A549 (cell line): ENCODE measurements around the gene IGF2. TPM values are rescaled to one million over a fixed set of nuclear protein-coding genes. Genes with fewer than 3 reads are reported as not detected.

Source experiments
- CHD2 ChIP-seq: fragments of 150-350 bp; IDR thresholded peaks from 2 replicates; pipeline ENCODE4 v1.6.1; 2014; ENCODE audit warnings: low read length; ENCODE audit not compliant: partially characterized antibody
- EHMT2 ChIP-seq: fragments of 200-600 bp; sonication (generic); IDR thresholded peaks from 2 replicates; pipeline ENCODE4 v1.6.1; 2016; ENCODE audit warnings: antibody characterized with exemption, low read depth, mild to moderate bottlenecking, moderate library complexity
- PBX3 ChIP-seq: IDR thresholded peaks from 2 replicates; pipeline ENCODE4 v1.6.1; 2012
- REST ChIP-seq: fragments of 200-600 bp; sonication (generic); IDR thresholded peaks from 2 replicates; pipeline ENCODE4 v1.6.1; 2016; ENCODE audit warnings: antibody characterized with exemption, mild to moderate bottlenecking, moderate library complexity
- TFCP2L1 ChIP-seq: fragments of 250-450 bp; sonication (Bioruptor Pico); IDR thresholded peaks from 2 replicates; pipeline ENCODE4 v1.5.0; 2021; ENCODE audit warnings: mild to moderate bottlenecking
- polyA plus RNA-seq, 4 experiments: library from polyadenylated mRNA; depleted of rRNA in 3 of 4; stranded (reverse); fragments of >200 nt; fragmentation: RNase III in 1 of 4; extraction: RNeasy Plus Mini Kit Qiagen cat#74134 plus additional on column Dnase treatment in 1 of 4; gene quantifications; 2 replicates in 3 of 4; 3 replicates in 1 of 4; pipeline ENCODE4 v1.2.3, GENCODE V29; 2011 to 2017
- small RNA-seq, 6 experiments: library from RNA; depleted of rRNA; stranded (forward); fragments of <200 nt; gene quantifications; one replicate each; pipeline ENCODE3, GENCODE V24; 2012

The IGF2 gene
- polyA plus RNA-seq, 2 of the 4 experiments (the other 2 are of a cell fraction) = 2.0 to 2.9 TPM

- TF ChIP-seq REST = no peak
- TF ChIP-seq TFCP2L1 (CRISPR knock-in tag) = no peak
- no peak for TF ChIP-seq CHD2
- TF ChIP-seq PBX3 = no peak
- TF ChIP-seq EHMT2 = no peak
- TF ChIP-seq, all 56 proteins: peak for 0
Measured at GRCh38 chr11:2084721-2085120, 54.5 kb downstream of the IGF2 start (continued).

Small RNA genes within 50 kb of the gene (small RNA-seq; reads per million reads assigned to genes)
- gene MIR4686 (0 reads per million in 6 experiments), gene MIR483 (0 to 1.4 (median 0) reads per million in 6 experiments)

Other genes starting within 250 kb of the IGF2 start
- not detected in 2 replicates for gene PRR33, start 247.5 kb downstream of the IGF2 start, polyA plus RNA-seq (2011; rRNA removed)
- gene PRR33, start 247.5 kb downstream of the IGF2 start, polyA plus RNA-seq (2017; fragmentation: RNase III; extraction: RNeasy Plus Mini Kit Qiagen cat#74134 plus additional on column Dnase treatment) = not detected in 3 replicates
- gene TNNT3, start 219.7 kb downstream of the IGF2 start, polyA plus RNA-seq (2011; rRNA removed) = not detected in 2 replicates
- gene TNNT3, start 219.7 kb downstream of the IGF2 start, polyA plus RNA-seq (2017; fragmentation: RNase III; extraction: RNeasy Plus Mini Kit Qiagen cat#74134 plus additional on column Dnase treatment) = 0.15 TPM in 1 of 3 replicates, not detected in the others
- 60.0 and 77.7 TPM in 2 replicates for gene MRPL23, start 192.1 kb downstream of the IGF2 start, polyA plus RNA-seq (2011; rRNA removed)
- 151 to 160 TPM (median 160 TPM) in 3 replicates for gene MRPL23, start 192.1 kb downstream of the IGF2 start, polyA plus RNA-seq (2017; fragmentation: RNase III; extraction: RNeasy Plus Mini Kit Qiagen cat#74134 plus additional on column Dnase treatment)
- gene H19, start 141.5 kb downstream of the IGF2 start, polyA plus RNA-seq (2011; rRNA removed) = 37.1 and 49.1 TPM in 2 replicates
- 16.6 to 22.5 TPM (median 19.2 TPM) in 3 replicates for gene H19, start 141.5 kb downstream of the IGF2 start, polyA plus RNA-seq (2017; fragmentation: RNase III; extraction: RNeasy Plus Mini Kit Qiagen cat#74134 plus additional on column Dnase treatment)
- gene INS, start 21.8 kb upstream of the IGF2 start, polyA plus RNA-seq (2011; rRNA removed) = not detected in 2 replicates
- gene INS, start 21.8 kb upstream of the IGF2 start, polyA plus RNA-seq (2017; fragmentation: RNase III; extraction: RNeasy Plus Mini Kit Qiagen cat#74134 plus additional on column Dnase treatment) = not detected in 3 replicates
- not detected in 2 replicates for gene TH, start 32.4 kb upstream of the IGF2 start, polyA plus RNA-seq (2011; rRNA removed)
- not detected in 3 replicates for gene TH, start 32.4 kb upstream of the IGF2 start, polyA plus RNA-seq (2017; fragmentation: RNase III; extraction: RNeasy Plus Mini Kit Qiagen cat#74134 plus additional on column Dnase treatment)
- not detected in 2 replicates for gene ASCL2, start 131.2 kb upstream of the IGF2 start, polyA plus RNA-seq (2011; rRNA removed)
- not detected in 3 replicates for gene ASCL2, start 131.2 kb upstream of the IGF2 start, polyA plus RNA-seq (2017; fragmentation: RNase III; extraction: RNeasy Plus Mini Kit Qiagen cat#74134 plus additional on column Dnase treatment)
- gene C11orf21, start 162.5 kb upstream of the IGF2 start, polyA plus RNA-seq (2011; rRNA removed) = not detected in 2 replicates
- gene C11orf21, start 162.5 kb upstream of the IGF2 start, polyA plus RNA-seq (2017; fragmentation: RNase III; extraction: RNeasy Plus Mini Kit Qiagen cat#74134 plus additional on column Dnase treatment) = not detected in 3 replicates
- not detected in 2 replicates for gene TSPAN32, start 162.6 kb upstream of the IGF2 start, polyA plus RNA-seq (2011; rRNA removed)
- gene TSPAN32, start 162.6 kb upstream of the IGF2 start, polyA plus RNA-seq (2017; fragmentation: RNase III; extraction: RNeasy Plus Mini Kit Qiagen cat#74134 plus additional on column Dnase treatment) = not detected in 3 replicates
- 125 and 160 TPM in 2 replicates for gene CD81, start 237.9 kb upstream of the IGF2 start, polyA plus RNA-seq (2011; rRNA removed)
- gene CD81, start 237.9 kb upstream of the IGF2 start, polyA plus RNA-seq (2017; fragmentation: RNase III; extraction: RNeasy Plus Mini Kit Qiagen cat#74134 plus additional on column Dnase treatment) = 247 to 256 TPM (median 251 TPM) in 3 replicates